ENCODE results near the gene TTC14.

Gene TTC14

GRCh38 chr3:180631317-180631716 is 29.4 kb downstream of the TTC14 start:
- no peak for DNase-seq

GRCh38 chr3:180633722-180634121 is 31.8 kb downstream of the TTC14 start:
- no peak for DNase-seq

GRCh38 chr3:180640987-180641386 is 39.0 kb downstream of the TTC14 start:
- DNase-seq: no peak

- DNase-seq: no peak
Measured at GRCh38 chr3:180646187-180646790, 44.3 kb downstream of the TTC14 start.

GRCh38 chr3:180656406-180656805 is 54.4 kb downstream of the TTC14 start:
- DNase-seq: no peak

- DNase-seq: no peak
Measured at GRCh38 chr3:180657094-180657493, 55.1 kb downstream of the TTC14 start.

Measured in activated CD4-positive, alpha-beta T cell treated with anti-CD3 and anti-CD28 coated beads, Interleukin-10, Interleukin-2, amounts not matched to agents 100 ng/mL and 50 ng/mL, durations not matched to agents 16 hours and 8 hours (primary cell).